Activated naive CD4-positive, alpha-beta T cell treated with anti-CD3 and anti-CD28 coated beads, Interleukin-2, amount 50 U/mL, for 72 hours (primary cell): ENCODE results near the gene LHPP. TPM values are rescaled to one million over a fixed set of nuclear protein-coding genes. Genes with fewer than 3 reads are reported as not detected.

Experiments used
- ATAC-seq, 2 donors: fragments of 150-1000 bp; cut with Tn5 transposase; 2 replicates each; pipeline ENCODE4 v1.10.0; 2021; ENCODE audit warnings: mild to moderate bottlenecking in 2 of 2, moderate library complexity in 2 of 2
- DNase-seq, 2 donors: peaks; one replicate each; pipeline ENCODE4 v3.0.0; 2021 to 2022; ENCODE audit warnings: low spot score in 2 of 2
- H3K27ac Mint-ChIP-seq, 2 donors: one replicate each; pipeline ENCODE4 v1.8.0; 2022; ENCODE audit warnings: mild to moderate bottlenecking in 2 of 2, mixed read lengths in 2 of 2
- H3K36me3 Mint-ChIP-seq, 2 donors: one replicate each; pipeline ENCODE4 v1.8.0; 2022; ENCODE audit warnings: mixed read lengths in 2 of 2
- H3K9me3 Mint-ChIP-seq, 2 donors: one replicate each; pipeline ENCODE4 v1.8.0; 2022; ENCODE audit warnings: mixed read lengths in 2 of 2
- total RNA-seq, 2 donors: library from RNA; stranded (reverse); gene quantifications; one replicate each; pipeline ENCODE4 v1.2.3, GENCODE V29; 2022

LHPP gene
- total RNA-seq, 2 donors from 2014 or later, result 12.5 to 13.0 TPM

- DNase-seq, result no peak
Measured at GRCh38 chr10:124481717-124482116, 20.1 kb downstream of the LHPP start.

GRCh38 chr10:124482236-124482800 lies 20.7 kb downstream of the LHPP start:
- ATAC-seq (no peak), DNase-seq (no peak)
- peaks cover 0 to 5% of the 10 kb centered on the region in 2 donors for H3K9me3 Mint-ChIP-seq
- peak overlapping the region in 1 of 2 donors; percentile 55 for H3K27ac Mint-ChIP-seq
- H3K36me3 Mint-ChIP-seq, result peaks cover 5 to 9% of the 10 kb centered on the region in 2 donors

More at GRCh38 chr10:124481717-124482116, 20.1 kb downstream of the LHPP start:
- no peak for ATAC-seq
- peaks cover 0 to 3% of the 10 kb centered on the region in 2 donors for H3K36me3 Mint-ChIP-seq
- no peak overlapping the region for H3K27ac Mint-ChIP-seq
- no peaks in the 10 kb centered on the region for H3K9me3 Mint-ChIP-seq

- DNase-seq, result no peak
- no peak overlapping the region for H3K27ac Mint-ChIP-seq
- ATAC-seq, result no peak
- H3K9me3 Mint-ChIP-seq, result peaks cover 0 to 6% of the 10 kb centered on the region in 2 donors
- peaks cover 7 to 11% of the 10 kb centered on the region in 2 donors for H3K36me3 Mint-ChIP-seq
Measured at GRCh38 chr10:124482876-124483275, 21.3 kb downstream of the LHPP start.

GRCh38 chr10:124484031-124484430 lies 22.4 kb downstream of the LHPP start:
- H3K27ac Mint-ChIP-seq, result no peak overlapping the region
- H3K36me3 Mint-ChIP-seq, result peaks cover 7 to 11% of the 10 kb centered on the region in 2 donors

GRCh38 chr10:124484661-124485060 lies 23.0 kb downstream of the LHPP start:
- DNase-seq, result no peak
- Mint-ChIP-seq H3K36me3 (peaks cover 7 to 11% of the 10 kb centered on the region in 2 donors), H3K27ac (no peak overlapping the region), H3K9me3 (peaks cover 0 to 6% of the 10 kb centered on the region in 2 donors)
- ATAC-seq, result no peak

More at GRCh38 chr10:124484031-124484430, 22.4 kb downstream of the LHPP start:
- H3K9me3 Mint-ChIP-seq, result peaks cover 0 to 6% of the 10 kb centered on the region in 2 donors
- no peak for DNase-seq
- ATAC-seq, result no peak

GRCh38 chr10:124486635-124487034 lies 25.0 kb downstream of the LHPP start:
- ATAC-seq, result no peak
- Mint-ChIP-seq H3K36me3 (peaks cover 7 to 11% of the 10 kb centered on the region in 2 donors), H3K27ac (no peak overlapping the region), H3K9me3 (peaks cover 0 to 6% of the 10 kb centered on the region in 2 donors)
- DNase-seq, result no peak

- Mint-ChIP-seq H3K9me3 (peaks cover 0 to 6% of the 10 kb centered on the region in 2 donors), H3K36me3 (peaks cover 7 to 11% of the 10 kb centered on the region in 2 donors), H3K27ac (no peak overlapping the region)
- ATAC-seq (no peak), DNase-seq (no peak)
Measured at GRCh38 chr10:124491105-124491504, 29.5 kb downstream of the LHPP start.

GRCh38 chr10:124492266-124492665 lies 30.6 kb downstream of the LHPP start:
- Mint-ChIP-seq H3K36me3 (peaks cover 2 to 3% of the 10 kb centered on the region in 2 donors), H3K27ac (no peak overlapping the region), H3K9me3 (peaks cover 0 to 1% of the 10 kb centered on the region in 2 donors)
- no peak for ATAC-seq
- DNase-seq, result no peak

GRCh38 chr10:124493214-124493882 lies 31.7 kb downstream of the LHPP start:
- peak overlapping the region in 1 of 2 donors; percentile 96 for H3K27ac Mint-ChIP-seq
- no peaks in the 10 kb centered on the region for H3K36me3 Mint-ChIP-seq
- no peak for DNase-seq
- no peaks in the 10 kb centered on the region for H3K9me3 Mint-ChIP-seq
- ATAC-seq, result no peak

GRCh38 chr10:124494046-124494807 lies 32.6 kb downstream of the LHPP start:
- Mint-ChIP-seq H3K9me3 (no peaks in the 10 kb centered on the region), H3K36me3 (no peaks in the 10 kb centered on the region), H3K27ac (peak overlapping the region; percentile 79 to 96)
- ATAC-seq (no peak), DNase-seq (no peak)

GRCh38 chr10:124495162-124495561 lies 33.5 kb downstream of the LHPP start:
- Mint-ChIP-seq H3K27ac (no peak overlapping the region), H3K9me3 (no peaks in the 10 kb centered on the region), H3K36me3 (peaks cover 0 to 6% of the 10 kb centered on the region in 2 donors)
- no peak for DNase-seq
- ATAC-seq, result no peak

GRCh38 chr10:124495725-124496124 lies 34.1 kb downstream of the LHPP start:
- Mint-ChIP-seq H3K27ac (no peak overlapping the region), H3K9me3 (peaks cover 0 to 3% of the 10 kb centered on the region in 2 donors), H3K36me3 (peaks cover 0 to 9% of the 10 kb centered on the region in 2 donors)
- DNase-seq (no peak), ATAC-seq (no peak)

GRCh38 chr10:124496150-124496549 lies 34.5 kb downstream of the LHPP start:
- Mint-ChIP-seq H3K9me3 (peaks cover 0 to 7% of the 10 kb centered on the region in 2 donors), H3K36me3 (peaks cover 0 to 13% of the 10 kb centered on the region in 2 donors), H3K27ac (no peak overlapping the region)
- ATAC-seq (no peak), DNase-seq (no peak)

- Mint-ChIP-seq H3K9me3 (peaks cover 0 to 8% of the 10 kb centered on the region in 2 donors), H3K36me3 (peaks cover 0 to 18% of the 10 kb centered on the region in 2 donors), H3K27ac (no peak overlapping the region)
- no peak for DNase-seq
- no peak for ATAC-seq
Measured at GRCh38 chr10:124496620-124497019, 35.0 kb downstream of the LHPP start.

GRCh38 chr10:124497196-124497881 lies 35.7 kb downstream of the LHPP start:
- DNase-seq, result no peak
- ATAC-seq, result no peak
- H3K27ac Mint-ChIP-seq, result no peak overlapping the region
- H3K9me3 Mint-ChIP-seq, result peaks cover 0 to 8% of the 10 kb centered on the region in 2 donors
- H3K36me3 Mint-ChIP-seq, result peaks cover 0 to 22% of the 10 kb centered on the region in 2 donors

- DNase-seq (no peak), ATAC-seq (no peak)
- peaks cover 0 to 22% of the 10 kb centered on the region in 2 donors for H3K36me3 Mint-ChIP-seq
- peaks cover 0 to 8% of the 10 kb centered on the region in 2 donors for H3K9me3 Mint-ChIP-seq
- no peak overlapping the region for H3K27ac Mint-ChIP-seq
Measured at GRCh38 chr10:124498056-124498455, 36.4 kb downstream of the LHPP start.
